IMR-90 (cell line): ENCODE data around the gene PSMD4. TPM values are rescaled to one million over a fixed set of nuclear protein-coding genes. Genes with fewer than 3 reads are reported as not detected.
A peak's percentile ranks its signal among the peaks of the same experiment; 100 is the strongest.

Experiments
- ATAC-seq: fragments of 200-7000 bp; cut with Tn5 transposase; 2 replicates; pipeline ENCODE4 v1.9.1; 2020; ENCODE audit warnings: low read depth, mild to moderate bottlenecking, moderate library complexity
- BruUV-seq: library from RNA; stranded (reverse); fragments of 400-500 nt; replicated peaks from 2 replicates; lab custom pipeline; 2021; lab: Mats Ljungman, UMichigan
- CTCF ChIA-PET: fragments of 300-600 bp; formaldehyde crosslinking; extraction: SDS; loops from one replicate; lab custom pipeline; 2021; ENCODE audit warnings: antibody characterized with exemption; lab: Yijun Ruan, JAX
- POLR2A ChIA-PET: fragments of 300-600 bp; sonication (Branson Sonifier 250); formaldehyde crosslinking; loops from one replicate; lab custom pipeline; 2022; ENCODE audit warnings: antibody characterized with exemption; ENCODE audit not compliant: unreplicated experiment; lab: Charles Lee
- DNase-seq: peaks from one replicate; pipeline ENCODE4 v3.0.0; 2013
- H2AFZ ChIP-seq: replicated peaks from 2 replicates; pipeline ENCODE3; 2013; ENCODE audit warnings: low read length, mild to moderate bottlenecking; ENCODE audit not compliant: poor library complexity
- H2AK5ac ChIP-seq: 2 replicates; pipeline ENCODE4 v1.6.1; 2013; ENCODE audit warnings: low read depth, low read length, inconsistent platforms
- H2AK9ac ChIP-seq: replicated peaks from 2 replicates; pipeline ENCODE3; 2013; ENCODE audit warnings: mild to moderate bottlenecking, low read depth, low read length, moderate library complexity; ENCODE audit not compliant: poor library complexity
- H2BK120ac ChIP-seq: 2 replicates; pipeline ENCODE4 v1.6.1; 2013; ENCODE audit warnings: low read depth, low read length, inconsistent platforms
- H2BK15ac ChIP-seq: 3 replicates; pipeline ENCODE4 v1.6.1; 2013; ENCODE audit warnings: low read depth, low read length, inconsistent platforms
- H2BK20ac ChIP-seq: 2 replicates; pipeline ENCODE4 v1.6.1; 2013; ENCODE audit warnings: low read depth, mild to moderate bottlenecking, inconsistent platforms, low read length, moderate library complexity
- H2BK5ac ChIP-seq: 2 replicates; pipeline ENCODE4 v1.6.1; 2013; ENCODE audit warnings: mild to moderate bottlenecking, low read depth, low read length, inconsistent platforms; ENCODE audit not compliant: poor library complexity, severe bottlenecking
- H3K14ac ChIP-seq: replicated peaks from 2 replicates; pipeline ENCODE4 v1.6.1; 2013; ENCODE audit warnings: low read depth, low read length, inconsistent platforms
- H3K18ac ChIP-seq: 2 replicates; pipeline ENCODE4 v1.6.1; 2013; ENCODE audit warnings: low read depth, low read length, control low read depth
- H3K23ac ChIP-seq: 2 replicates; pipeline ENCODE4 v1.6.1; 2013; ENCODE audit warnings: low read depth, low read length, inconsistent platforms
- H3K27ac ChIP-seq: 2 replicates; pipeline ENCODE4 v1.5.1; 2013; ENCODE audit warnings: mild to moderate bottlenecking, control low read depth, low read length; ENCODE audit not compliant: insufficient read depth
- H3K27me3 ChIP-seq: 2 replicates; pipeline ENCODE4 v1.6.1; 2013; ENCODE audit warnings: low read length; ENCODE audit not compliant: control insufficient read depth, insufficient read depth
- H3K36me3 ChIP-seq: 2 replicates; pipeline ENCODE4 v1.6.1; 2013; ENCODE audit warnings: low read length, mixed read lengths; ENCODE audit not compliant: control insufficient read depth, insufficient read depth
- H3K4ac ChIP-seq: 2 replicates; pipeline ENCODE4 v1.6.1; 2013; ENCODE audit warnings: low read depth, low read length, inconsistent platforms
- H3K4me1 ChIP-seq: 2 replicates; pipeline ENCODE4 v1.6.1; 2013; ENCODE audit warnings: low read length, mixed read lengths; ENCODE audit not compliant: control insufficient read depth, insufficient read depth
- H3K4me2 ChIP-seq: 2 replicates; pipeline ENCODE4 v1.6.1; 2013; ENCODE audit warnings: low read depth, mild to moderate bottlenecking, control low read depth, low read length, moderate library complexity
- H3K4me3 ChIP-seq: 2 replicates; pipeline ENCODE4 v1.5.1; 2013; ENCODE audit warnings: low read depth, mild to moderate bottlenecking, control low read depth, low read length, moderate library complexity; ENCODE audit not compliant: insufficient read depth
- H3K56ac ChIP-seq: 2 replicates; pipeline ENCODE4 v1.6.1; 2013; ENCODE audit warnings: low read length, inconsistent platforms; ENCODE audit not compliant: insufficient read depth; ENCODE audit errors: extremely low read depth
- H3K79me1 ChIP-seq, 2 experiments: 2 replicates each; pipeline ENCODE4 v1.6.1; 2013; ENCODE audit warnings: low read length in 2 of 2, inconsistent platforms in 1 of 2, low read depth in 1 of 2
- H3K9ac ChIP-seq: 2 replicates; pipeline ENCODE4 v1.6.1; 2013; ENCODE audit warnings: low read depth, low read length, control low read depth
- H3K9me1 ChIP-seq: 2 replicates; pipeline ENCODE4 v1.6.1; 2013; ENCODE audit warnings: low read length, inconsistent platforms; ENCODE audit not compliant: insufficient read depth
- H3K9me3 ChIP-seq: 2 replicates; pipeline ENCODE4 v1.6.1; 2013; ENCODE audit warnings: low read length; ENCODE audit not compliant: control insufficient read depth, insufficient read depth
- H4K20me1 ChIP-seq: 2 replicates; pipeline ENCODE4 v1.6.1; 2013; ENCODE audit warnings: low read length, inconsistent platforms; ENCODE audit not compliant: insufficient read depth
- H4K5ac ChIP-seq: 2 replicates; pipeline ENCODE4 v1.6.1; 2013; ENCODE audit warnings: mild to moderate bottlenecking, low read depth, low read length, control low read depth
- H4K8ac ChIP-seq, 2 experiments: 2 replicates each; pipeline ENCODE4 v1.6.1; 2013; ENCODE audit warnings: low read depth in 2 of 2, low read length in 2 of 2, control low read depth in 1 of 2, inconsistent platforms in 1 of 2
- H4K91ac ChIP-seq: 2 replicates; pipeline ENCODE4 v1.6.1; 2013; ENCODE audit warnings: low read depth, low read length, inconsistent platforms; ENCODE audit not compliant: insufficient read depth
- CEBPB ChIP-seq: IDR thresholded peaks from 2 replicates; pipeline ENCODE4 v1.6.1; 2012; ENCODE audit warnings: low read depth, low read length, improper control_type of control experiment
- NFE2L2 ChIP-seq: fragments of 150-350 bp; IDR thresholded peaks from 2 replicates; pipeline ENCODE4 v1.6.1; 2016; ENCODE audit warnings: low read depth, mild to moderate bottlenecking, low read length
- WGBS, 2 experiments: methylation state at CpG; one replicate each; pipeline versions ENCODE4 v1.1.5 to v1.1.7; 2013; ENCODE audit warnings: missing lambda C conversion rate in 2 of 2; ENCODE audit not compliant: insufficient read length in 1 of 2; ENCODE audit errors: extremely low coverage in 2 of 2; 5-methylcytosine and 5-hydroxymethylcytosine counted together
- dilution Hi-C: fragments of 300-500 bp; cut with HindIII; formaldehyde crosslinking; loops from one replicate; pipeline ENCODE4 v1.14.3; 2018; ENCODE audit warnings: low sequenced_read_pairs; ENCODE audit not compliant: unreplicated experiment
- in situ Hi-C: fragments of 300-500 bp; cut with MboI; formaldehyde crosslinking; loops from 3 replicates; pipeline ENCODE4 v1.14.3; 2019; ENCODE audit warnings: low sequenced_read_pairs, inconsistent platforms, mixed read lengths
- intact Hi-C: fragments of 100-400 bp; cut with micrococcal nuclease; formaldehyde crosslinking; loops from 2 replicates; pipeline ENCODE4 v1.10.0; 2022
- polyA plus RNA-seq, 3 experiments: library from polyadenylated mRNA; depleted of rRNA; stranded (reverse); fragments of >200 nt; gene quantifications; 2 replicates each; pipeline ENCODE4 v1.2.3, GENCODE V29; 2012; ENCODE audit warnings: low replicate concordance in 1 of 3
- total RNA-seq: library from RNA; depleted of rRNA; stranded (reverse); fragments of >200 nt; gene quantifications from 2 replicates; pipeline ENCODE4 v1.2.3, GENCODE V29; 2012

PSMD4 gene
- total and polyA plus RNA-seq, 2 of the 4 experiments (the other 2 are of a cell fraction) = 289 to 314 TPM

DNA sequence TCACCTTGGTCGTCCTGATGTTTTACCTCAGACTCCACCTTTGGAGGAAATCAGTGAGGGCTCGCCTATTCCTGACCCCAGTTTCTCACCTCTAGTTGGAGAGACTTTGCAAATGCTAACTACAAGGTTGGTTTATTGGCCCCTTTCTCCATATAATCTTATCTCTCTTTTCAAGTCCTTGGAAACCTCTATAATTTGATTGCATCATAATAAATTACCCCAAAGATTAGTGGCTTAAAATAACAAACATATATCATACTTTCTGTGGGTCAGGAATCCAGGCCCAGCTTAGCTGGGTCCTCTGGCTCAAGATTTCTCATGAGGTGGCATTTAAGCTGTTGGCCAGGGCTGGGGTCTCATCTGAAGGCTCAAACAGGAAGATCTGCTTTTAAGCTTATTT is 12.1 kb upstream of the PSMD4 start:
- no peak overlapping the region for H3K4ac ChIP-seq
- no peak overlapping the region for H2BK120ac ChIP-seq
- 0 out of 2 replicates have a peak, but pooled peaks have one; percentile 49 for TF ChIP-seq CEBPB
- no peak for TF ChIP-seq NFE2L2
- H3K4me2 ChIP-seq = no peak overlapping the region
- H4K91ac ChIP-seq = no peak overlapping the region
- H2BK5ac ChIP-seq = no peak overlapping the region
- no peak overlapping the region for H2AFZ ChIP-seq
- POLR2A ChIA-PET = no interaction called here
- no peak overlapping the region for H3K14ac ChIP-seq
- CTCF ChIA-PET = interaction anchor here (0.9 to 1.4 kb wide), 2 partner anchors 8 to 9 kb away, joined by 3 to 5 read pairs; no protein-coding TSS in a partner anchor
- no peak overlapping the region for H3K18ac ChIP-seq
- 100% methylated on average over 2 of the region's 2 CpGs; no CpG with 5 or more reads in 1 of the 2 experiments for WGBS, 2 experiments
- no peak overlapping the region for H3K56ac ChIP-seq
- peaks cover 57% of the 10 kb centered on the region for H3K36me3 ChIP-seq
- peaks cover 3% of the 10 kb centered on the region for H3K9me1 ChIP-seq
- no peak overlapping the region for H2BK20ac ChIP-seq
- no peak overlapping the region for H2BK15ac ChIP-seq
- in situ Hi-C loops = no loop called here
- peaks cover 16% of the 10 kb centered on the region; the same call in 1 of the 2 replicates for H4K20me1 ChIP-seq
- H4K5ac ChIP-seq = no peak overlapping the region
- H4K8ac ChIP-seq = no peak overlapping the region
- H2AK9ac ChIP-seq = no peak overlapping the region
- BruUV-seq = no TSS peak
- no peak overlapping the region for H3K27ac ChIP-seq
- dilution Hi-C loops = no loop called here
- peaks cover 4% of the 10 kb centered on the region for H3K4me1 ChIP-seq
- intact Hi-C loops = no loop called here
- H3K23ac ChIP-seq = no peak overlapping the region
- no peaks in the 10 kb centered on the region for H3K27me3 ChIP-seq
- H3K4me3 ChIP-seq = no peak overlapping the region
- H3K9me3 ChIP-seq = no peaks in the 10 kb centered on the region
- no peak overlapping the region for H3K9ac ChIP-seq
- ATAC-seq (no peak), DNase-seq (no peak)
- H3K79me1 ChIP-seq = peaks cover 25 to 36% of the 10 kb centered on the region in 2 experiments
- H2AK5ac ChIP-seq = no peak overlapping the region
